Loucy (cell line): Measurements from ENCODE around the gene ZNF747.
"Not testable (repeated sequence)": the region's sequence is repeated elsewhere in the genome, so short reads cannot be mapped to it uniquely, and the experiment has no call there.

Experiments
- H2AFZ ChIP-seq: fragments of 200-600 bp; sonication (generic); 2 replicates; pipeline ENCODE4 v1.6.0; 2016; ENCODE audit warnings: antibody characterized with exemption, mild to moderate bottlenecking, low read length, moderate library complexity
- H3F3A ChIP-seq: fragments of 200-600 bp; 2 replicates; pipeline ENCODE4 v1.6.0; 2016; ENCODE audit warnings: antibody characterized with exemption, low read depth, mild to moderate bottlenecking
- H3K27me3 ChIP-seq: fragments of 200-600 bp; sonication (generic); 2 replicates; pipeline ENCODE4 v1.6.1; 2014; ENCODE audit warnings: low read length, mild to moderate bottlenecking; ENCODE audit not compliant: insufficient read depth, poor library complexity, severe bottlenecking
- H3K36me3 ChIP-seq: fragments of 200-600 bp; sonication (generic); 2 replicates; pipeline ENCODE4 v1.6.1; 2016; ENCODE audit warnings: low read length; ENCODE audit not compliant: insufficient read depth
- H3K4me1 ChIP-seq: fragments of 200-600 bp; sonication (generic); 2 replicates; pipeline ENCODE4 v1.5.1; 2014; ENCODE audit warnings: low read length, mild to moderate bottlenecking; ENCODE audit not compliant: insufficient read depth, poor library complexity, severe bottlenecking
- H3K4me2 ChIP-seq: fragments of 200-600 bp; sonication (generic); 2 replicates; pipeline ENCODE4 v1.6.0; 2014; ENCODE audit warnings: antibody characterized with exemption, low read length, low read depth, mild to moderate bottlenecking; ENCODE audit not compliant: poor library complexity, severe bottlenecking
- H3K4me3 ChIP-seq: fragments of 200-600 bp; sonication (generic); 2 replicates; pipeline ENCODE4 v1.5.1; 2014; ENCODE audit warnings: low read length, mild to moderate bottlenecking, mixed read lengths; ENCODE audit not compliant: poor library complexity, severe bottlenecking
- H3K79me2 ChIP-seq: fragments of 200-600 bp; sonication (generic); 2 replicates; pipeline ENCODE4 v1.6.1; 2014; ENCODE audit warnings: low read length; ENCODE audit not compliant: insufficient read depth
- H3K9ac ChIP-seq: fragments of 200-600 bp; sonication (generic); 2 replicates; pipeline ENCODE4 v1.6.0; 2014; ENCODE audit warnings: mild to moderate bottlenecking, low read depth, low read length, moderate library complexity; ENCODE audit not compliant: poor library complexity, severe bottlenecking
- H3K9me2 ChIP-seq: fragments of 200-600 bp; sonication (generic); replicated peaks from 2 replicates; pipeline ENCODE4 v1.6.1; 2016; ENCODE audit warnings: low read depth, low read length, mixed read lengths
- H3K9me3 ChIP-seq: fragments of 200-600 bp; sonication (generic); 2 replicates; pipeline ENCODE4 v1.6.1; 2014; ENCODE audit warnings: mild to moderate bottlenecking, antibody characterized with exemption, low read length, low read depth; ENCODE audit not compliant: insufficient read depth
- H4K20me1 ChIP-seq: fragments of 200-600 bp; sonication (generic); 2 replicates; pipeline ENCODE4 v1.6.0; 2014; ENCODE audit warnings: antibody characterized with exemption, low read length, mild to moderate bottlenecking; ENCODE audit not compliant: insufficient read depth, poor library complexity, severe bottlenecking
- EZH2phosphoT487 ChIP-seq: fragments of 200-600 bp; IDR thresholded peaks from 2 replicates; pipeline ENCODE4 v1.6.1; 2018; ENCODE audit warnings: antibody characterized with exemption, mild to moderate bottlenecking, moderate library complexity, borderline replicate concordance
- TF ChIP-seq, protein P1 (sequence below): fragments of 200-600 bp; sonication (generic); conservative IDR thresholded peaks from 2 replicates; pipeline ENCODE4 v1.5.1; 2014; ENCODE audit warnings: mild to moderate bottlenecking, antibody characterized with exemption, low read length

Gene ZNF747

DNA sequence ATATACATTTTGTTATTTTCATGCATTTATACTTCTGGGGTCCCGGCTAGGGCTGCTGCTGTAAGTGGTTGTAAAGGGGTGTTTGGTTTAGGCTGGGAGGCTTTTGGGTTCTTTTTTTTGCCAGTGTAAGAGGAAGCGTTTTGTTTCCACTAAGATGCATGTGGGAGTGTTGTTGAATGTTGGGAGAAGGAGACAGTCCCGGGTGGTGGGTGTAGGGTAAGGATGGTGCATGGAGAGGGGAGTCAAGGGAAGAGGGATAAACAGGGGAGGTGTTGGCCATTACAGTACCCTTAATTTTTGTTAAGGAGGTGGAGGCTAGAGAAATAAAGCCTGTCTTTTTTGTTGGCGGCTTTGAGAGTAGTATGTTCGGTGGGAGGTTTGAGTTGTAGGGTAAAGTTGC, 8.4 kb upstream of the ZNF747 start:
- no peak for TF ChIP-seq EZH2phosphoT487
- TF ChIP-seq, protein P1, sequence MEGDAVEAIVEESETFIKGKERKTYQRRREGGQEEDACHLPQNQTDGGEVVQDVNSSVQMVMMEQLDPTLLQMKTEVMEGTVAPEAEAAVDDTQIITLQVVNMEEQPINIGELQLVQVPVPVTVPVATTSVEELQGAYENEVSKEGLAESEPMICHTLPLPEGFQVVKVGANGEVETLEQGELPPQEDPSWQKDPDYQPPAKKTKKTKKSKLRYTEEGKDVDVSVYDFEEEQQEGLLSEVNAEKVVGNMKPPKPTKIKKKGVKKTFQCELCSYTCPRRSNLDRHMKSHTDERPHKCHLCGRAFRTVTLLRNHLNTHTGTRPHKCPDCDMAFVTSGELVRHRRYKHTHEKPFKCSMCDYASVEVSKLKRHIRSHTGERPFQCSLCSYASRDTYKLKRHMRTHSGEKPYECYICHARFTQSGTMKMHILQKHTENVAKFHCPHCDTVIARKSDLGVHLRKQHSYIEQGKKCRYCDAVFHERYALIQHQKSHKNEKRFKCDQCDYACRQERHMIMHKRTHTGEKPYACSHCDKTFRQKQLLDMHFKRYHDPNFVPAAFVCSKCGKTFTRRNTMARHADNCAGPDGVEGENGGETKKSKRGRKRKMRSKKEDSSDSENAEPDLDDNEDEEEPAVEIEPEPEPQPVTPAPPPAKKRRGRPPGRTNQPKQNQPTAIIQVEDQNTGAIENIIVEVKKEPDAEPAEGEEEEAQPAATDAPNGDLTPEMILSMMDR, result no peak
- no peaks in the 10 kb centered on the region for H3K4me1 ChIP-seq
- no peak overlapping the region for H3K9ac ChIP-seq
- H3K79me2 ChIP-seq, result no peaks in the 10 kb centered on the region
- no peaks in the 10 kb centered on the region for H3K36me3 ChIP-seq
- no peaks in the 10 kb centered on the region for H3K27me3 ChIP-seq
- H3K9me2 ChIP-seq, result no peaks in the 10 kb centered on the region
- H2AFZ ChIP-seq, result no peak overlapping the region
- no peaks in the 10 kb centered on the region for H4K20me1 ChIP-seq
- H3K9me3 ChIP-seq, result no peaks in the 10 kb centered on the region
- no peak overlapping the region for H3K4me3 ChIP-seq
- H3K4me2 ChIP-seq, result no peak overlapping the region
- H3F3A ChIP-seq, result no peaks in the 10 kb centered on the region

DNA sequence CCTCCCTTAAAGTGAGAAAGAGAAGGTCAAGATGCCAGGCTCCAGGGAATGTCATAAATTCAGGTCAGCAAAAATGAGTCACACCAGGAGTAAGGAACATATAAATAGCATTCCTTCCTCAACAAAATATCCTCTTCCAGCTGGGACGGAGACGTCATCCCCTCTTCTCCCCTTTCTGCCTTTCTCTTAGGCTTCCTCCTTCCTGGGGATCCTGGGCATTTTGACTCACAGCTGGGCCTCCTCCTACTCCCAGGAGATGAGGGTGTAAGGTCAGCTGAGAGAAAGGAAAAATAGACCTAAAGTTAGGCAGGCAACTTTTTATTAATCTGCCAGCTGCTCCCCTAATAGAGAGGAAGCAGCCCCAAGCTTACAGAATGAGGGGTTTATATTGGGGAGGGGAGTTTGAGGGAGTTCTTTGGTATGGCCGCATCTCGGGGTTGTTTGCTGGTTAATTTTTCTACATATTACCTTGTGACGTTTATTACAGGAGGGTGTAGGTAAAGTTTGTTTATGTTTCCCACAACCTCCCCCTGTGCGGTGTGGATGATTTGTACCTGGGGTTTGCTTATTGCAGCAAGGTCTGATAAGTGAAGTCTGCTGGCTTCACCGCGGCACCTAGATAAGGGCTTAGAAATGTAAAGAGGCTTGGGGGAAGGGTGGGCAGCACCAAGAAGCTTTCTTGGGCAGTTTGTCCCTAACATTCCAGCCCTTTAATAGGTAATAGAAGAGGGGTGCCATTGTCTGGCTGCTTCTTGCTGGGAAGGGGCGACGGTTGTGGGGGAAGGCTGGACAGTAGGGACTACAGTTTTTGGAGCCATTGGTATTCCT, 7.1 kb upstream of the ZNF747 start:
- H3K9me2 ChIP-seq, result no peaks in the 10 kb centered on the region
- no peaks in the 10 kb centered on the region for H3K9me3 ChIP-seq
- H3F3A ChIP-seq, result no peaks in the 10 kb centered on the region
- no peaks in the 10 kb centered on the region for H3K27me3 ChIP-seq
- TF ChIP-seq EZH2phosphoT487, result no peak
- TF ChIP-seq, protein P1, result no peak
- no peaks in the 10 kb centered on the region for H3K4me1 ChIP-seq
- peaks cover 7% of the 10 kb centered on the region; the same call in 1 of the 2 replicates for H3K79me2 ChIP-seq
- no peak overlapping the region for H3K4me3 ChIP-seq
- H2AFZ ChIP-seq, result no peak overlapping the region
- no peak overlapping the region for H3K9ac ChIP-seq
- no peaks in the 10 kb centered on the region for H3K36me3 ChIP-seq
- no peak overlapping the region for H3K4me2 ChIP-seq
- H4K20me1 ChIP-seq, result no peaks in the 10 kb centered on the region

DNA sequence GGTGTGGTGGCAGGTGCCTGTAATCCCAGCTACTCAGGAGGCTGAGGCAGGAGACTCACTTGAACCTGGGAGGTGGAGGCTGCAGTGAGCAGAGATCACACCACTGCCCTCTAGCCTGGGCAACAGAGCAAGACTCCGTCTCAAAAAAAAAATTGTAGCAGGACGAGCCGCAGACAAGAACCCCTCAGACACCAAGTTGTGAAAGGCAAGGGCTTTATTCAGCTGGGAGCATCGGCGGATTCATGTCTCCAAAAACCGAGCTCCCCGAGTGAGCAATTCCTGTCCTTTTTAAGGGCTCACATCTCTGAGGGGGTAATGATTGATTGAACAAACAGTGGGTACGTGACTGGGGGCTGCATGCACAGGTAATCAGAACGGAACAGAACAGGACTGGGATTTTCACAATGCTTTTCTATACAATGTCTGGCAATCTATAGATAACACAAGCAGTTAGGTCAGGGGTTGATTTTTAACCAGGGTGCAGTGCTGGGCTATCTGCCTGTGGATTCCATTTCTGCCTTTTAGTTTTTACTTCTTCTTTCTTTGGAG, 6.3 kb upstream of the ZNF747 start:
- not testable (repeated sequence) for H3K9me3 ChIP-seq, H3K4me2 ChIP-seq, H3K9me2 ChIP-seq, H3K4me1 ChIP-seq, H2AFZ ChIP-seq, H3K27me3 ChIP-seq, H3K4me3 ChIP-seq, H3K9ac ChIP-seq, H4K20me1 ChIP-seq, H3F3A ChIP-seq, H3K36me3 ChIP-seq
- H3K79me2 ChIP-seq, result peaks cover 15% of the 10 kb centered on the region

DNA sequence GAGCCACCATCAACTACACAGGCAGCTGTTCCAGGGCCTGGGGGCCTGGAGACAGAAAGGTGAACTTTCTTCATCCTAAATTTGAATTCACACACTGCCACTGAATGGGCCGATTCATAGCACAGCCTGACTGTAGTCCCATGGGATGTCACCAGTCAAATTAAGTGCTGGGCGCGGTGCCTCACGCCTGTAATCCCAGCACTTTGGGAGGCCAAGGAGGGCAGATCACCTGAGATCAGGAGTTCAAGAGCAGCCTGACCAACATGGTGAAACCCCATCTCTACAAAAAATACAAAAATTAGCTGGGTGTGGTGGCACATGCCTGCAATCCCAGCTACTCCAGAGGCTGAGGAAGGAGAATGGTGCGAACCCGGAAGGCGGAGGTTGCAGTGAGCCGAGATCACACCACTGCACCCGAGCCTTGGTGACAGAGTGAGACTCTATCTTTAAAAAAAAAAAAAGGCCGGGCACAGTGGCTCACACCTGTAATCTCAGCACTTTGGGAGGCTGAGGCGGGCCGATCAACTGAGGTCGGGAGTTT, 5.4 kb upstream of the ZNF747 start:
- not testable (repeated sequence) for H3K9me3 ChIP-seq, H4K20me1 ChIP-seq, H3K4me3 ChIP-seq, H2AFZ ChIP-seq, H3F3A ChIP-seq, H3K9me2 ChIP-seq, H3K9ac ChIP-seq, H3K36me3 ChIP-seq, H3K4me2 ChIP-seq, H3K27me3 ChIP-seq, H3K4me1 ChIP-seq
- H3K79me2 ChIP-seq, result peaks cover 24% of the 10 kb centered on the region
